Right kidney (tissue), 1 donor: ENCODE results near the gene FHAD1.

ENCODE experiments used
- DNase-seq: peaks from one replicate; pipeline ENCODE4 v3.0.0-alpha.2; 2016

Gene FHAD1

GRCh38 chr1:15346346-15347030 is 99.5 kb downstream of the FHAD1 start:
- no peak for DNase-seq

DNA sequence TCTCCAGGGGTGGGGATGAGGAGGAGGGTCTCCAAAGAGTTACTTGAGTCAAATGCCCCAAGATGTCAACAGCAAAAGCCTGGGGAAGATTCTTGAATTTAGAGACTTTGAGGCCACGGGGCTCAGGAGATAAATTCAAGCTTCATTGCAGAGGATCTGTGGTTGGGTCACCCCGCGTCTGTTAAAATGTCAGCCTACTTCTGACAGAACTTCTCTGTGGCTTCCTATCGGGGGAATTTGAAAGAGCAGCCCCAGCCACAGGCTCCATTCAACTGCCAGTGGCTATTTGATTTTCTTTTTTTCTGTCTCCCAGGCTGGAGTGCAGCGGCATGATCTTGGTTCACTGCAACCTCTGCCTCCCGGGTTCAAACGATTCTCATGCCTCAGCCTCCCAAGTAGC is 100.2 kb downstream of the FHAD1 start:
- DNase-seq: no peak

DNA sequence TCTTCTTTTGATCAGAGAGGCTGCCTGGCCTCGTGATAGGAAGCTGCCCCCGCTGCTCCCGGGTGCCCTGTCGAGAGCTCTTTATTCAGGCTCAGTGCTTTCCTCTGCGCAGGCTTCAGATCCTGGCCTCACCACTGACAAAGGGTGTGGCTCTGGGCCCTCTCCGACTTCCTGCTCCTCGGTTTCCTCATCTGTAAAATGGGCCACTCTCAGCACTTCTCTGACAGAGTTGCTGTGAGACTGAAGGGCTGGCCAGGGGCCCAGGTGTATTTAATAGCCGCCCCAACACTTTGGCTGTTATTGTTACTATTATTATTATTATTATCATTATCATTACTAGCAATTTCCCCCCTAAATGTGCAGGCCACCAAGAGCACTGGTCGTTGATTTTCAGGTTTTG is 101.6 kb downstream of the FHAD1 start:
- no peak for DNase-seq

DNA sequence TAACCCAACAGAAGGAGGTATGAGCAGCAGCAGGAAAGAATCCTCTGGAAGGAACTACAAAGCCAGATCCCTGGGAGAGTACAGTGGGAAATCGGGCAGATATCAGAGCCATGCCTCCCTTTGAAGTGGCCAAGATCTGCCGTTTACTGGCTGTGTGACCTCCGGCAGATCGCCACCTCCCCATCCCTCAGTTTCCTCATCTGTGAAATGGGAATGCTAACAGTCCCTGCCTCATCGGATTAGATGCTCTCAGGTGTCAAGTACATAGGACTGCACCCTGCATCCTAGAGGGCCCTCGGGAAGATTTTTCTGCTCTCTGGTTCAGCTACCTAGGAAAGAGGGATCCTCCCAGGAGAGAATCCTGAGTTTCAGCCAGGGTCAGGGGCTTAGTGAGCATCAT is 102.1 kb downstream of the FHAD1 start:
- DNase-seq: no peak

DNA sequence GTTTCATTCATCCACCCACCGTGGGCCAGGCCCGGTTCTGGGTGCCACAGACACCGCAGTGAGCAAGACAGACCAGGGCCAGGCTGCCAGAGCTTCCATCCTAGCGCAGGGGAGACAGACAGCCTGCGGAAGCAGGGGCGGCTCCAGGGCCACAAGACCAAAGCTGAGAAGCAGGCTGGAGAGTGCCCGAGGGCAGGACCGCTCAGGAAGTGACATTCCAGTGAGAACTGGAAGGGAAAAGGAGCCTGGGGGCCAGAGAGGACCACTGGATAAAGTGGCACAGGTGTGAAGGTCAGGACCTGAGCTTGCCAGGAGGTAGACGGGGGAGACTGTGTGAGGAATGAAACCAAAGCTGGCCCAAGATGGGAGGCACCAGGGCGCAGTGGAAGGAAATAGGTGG is 103.1 kb downstream of the FHAD1 start:
- DNase-seq: no peak

- no peak for DNase-seq
Measured at GRCh38 chr1:15350551-15351200, 103.7 kb downstream of the FHAD1 start.

- no peak for DNase-seq
Measured at GRCh38 chr1:15351310-15351709, 104.3 kb downstream of the FHAD1 start.

DNA sequence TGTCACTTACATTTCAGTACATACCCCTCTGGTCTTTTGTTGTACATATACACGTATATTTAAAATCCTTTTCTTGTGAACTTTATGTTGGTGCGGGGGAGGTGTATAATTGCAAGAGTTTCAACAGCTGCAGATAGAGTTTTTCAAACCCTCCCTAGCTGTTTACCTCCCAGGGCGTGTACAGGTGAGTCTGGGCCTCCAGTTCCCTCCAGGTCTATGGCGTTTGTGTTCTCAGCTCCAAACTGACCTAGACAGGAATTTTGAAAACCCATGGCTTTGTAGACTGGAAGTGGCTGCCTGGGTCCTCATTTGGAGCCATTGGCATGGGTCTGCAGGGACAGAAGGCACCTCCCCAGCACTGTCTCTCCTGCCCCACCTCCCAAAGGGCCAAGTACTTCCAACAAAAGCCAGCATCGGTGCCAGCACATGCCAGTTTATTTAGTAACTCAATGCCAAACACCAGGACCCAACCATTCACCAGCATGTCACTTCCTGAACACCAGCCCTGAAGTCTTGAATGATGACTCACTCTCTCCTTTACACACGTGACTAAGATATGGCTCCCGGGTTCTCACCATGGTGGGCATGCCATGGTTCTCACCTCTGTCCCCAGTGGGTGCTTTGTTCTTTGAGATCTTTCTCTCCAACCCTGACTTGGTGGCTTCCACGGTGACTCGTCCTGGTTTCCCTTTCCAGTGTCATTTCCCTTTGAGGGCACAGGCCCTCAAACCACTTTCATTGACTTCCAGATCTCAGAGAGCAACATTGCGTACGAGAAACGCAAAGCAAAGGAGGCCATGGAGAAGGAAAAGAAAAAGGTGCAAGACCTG is 105.3 kb downstream of the FHAD1 start:
- DNase-seq: no peak

GRCh38 chr1:15353839-15354579 is 107.0 kb downstream of the FHAD1 start:
- no peak for DNase-seq

DNA sequence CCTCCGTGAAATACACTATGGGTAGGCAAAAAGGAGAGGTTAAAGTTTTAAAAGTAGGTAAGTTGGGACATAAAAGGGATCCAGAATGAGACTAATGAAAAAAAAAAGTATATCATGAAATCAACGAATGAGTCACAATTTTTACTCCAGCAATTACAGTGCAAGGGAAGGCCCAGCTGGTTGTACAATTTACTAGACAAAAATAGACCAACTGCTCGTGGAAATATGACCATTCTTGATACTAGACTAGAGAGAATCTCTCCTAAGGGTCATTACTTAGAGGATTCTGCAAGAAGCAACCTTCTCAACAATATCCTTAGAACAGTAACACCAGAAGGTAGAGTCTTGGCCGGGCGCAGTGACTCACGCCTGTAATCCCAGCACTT is 107.5 kb downstream of the FHAD1 start:
- no peak for DNase-seq

GRCh38 chr1:15355968-15356625 is 109.1 kb downstream of the FHAD1 start:
- no peak for DNase-seq

DNA sequence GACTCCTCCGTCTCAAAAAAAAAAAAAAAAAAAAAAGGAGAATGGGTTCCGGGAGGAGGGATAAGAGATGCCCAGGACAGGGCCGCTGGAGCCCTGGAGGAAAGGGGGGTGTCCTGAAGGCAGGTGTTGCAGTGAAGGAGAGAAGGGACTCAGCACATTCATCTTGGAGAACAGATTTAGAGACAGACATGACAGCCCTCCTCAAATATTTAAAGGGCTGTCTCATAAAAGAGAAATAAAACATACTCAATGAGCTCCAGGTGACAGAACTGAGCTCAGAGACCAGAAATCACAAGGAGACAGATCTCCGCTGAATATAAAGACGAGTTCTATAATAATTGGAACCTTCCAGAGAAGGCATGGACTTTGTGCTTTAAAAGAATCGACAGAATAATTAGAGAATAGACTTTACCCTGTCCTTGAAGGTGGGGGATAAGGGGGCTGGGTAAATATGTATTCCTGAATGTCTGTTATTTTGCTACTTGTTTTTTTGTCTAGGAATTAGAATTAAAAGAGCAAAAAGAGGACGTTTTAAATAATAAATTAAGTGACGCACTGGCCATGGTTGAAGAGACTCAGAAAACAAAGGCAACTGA is 110.7 kb downstream of the FHAD1 start:
- DNase-seq: no peak

DNA sequence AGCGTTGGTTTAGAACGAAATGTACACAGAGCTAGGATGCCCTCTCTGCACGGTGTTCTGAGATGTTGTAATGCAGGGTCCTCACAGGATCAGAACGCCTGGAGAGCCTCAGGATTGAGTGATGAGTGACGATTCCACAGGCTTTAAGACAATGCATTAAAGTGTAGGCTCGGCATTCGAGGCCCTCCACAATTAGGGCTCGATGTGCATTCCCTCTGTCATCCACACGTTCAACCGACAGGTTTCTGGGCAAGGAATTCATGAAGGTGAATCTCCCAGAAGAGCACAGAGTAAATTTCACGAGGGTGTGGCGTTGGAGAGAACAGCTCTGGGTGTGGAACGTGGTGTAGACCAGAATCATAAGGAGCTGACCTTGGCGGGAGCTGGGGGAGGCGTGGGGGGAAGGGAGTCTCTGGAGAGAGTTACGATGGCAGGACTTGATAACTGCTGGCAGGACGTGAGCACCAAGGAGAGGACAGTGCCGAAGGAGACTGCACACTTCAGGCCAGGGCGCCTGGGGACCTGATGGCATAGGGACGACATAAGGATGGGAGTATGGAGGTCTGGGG is 111.6 kb downstream of the FHAD1 start:
- DNase-seq: no peak

DNA sequence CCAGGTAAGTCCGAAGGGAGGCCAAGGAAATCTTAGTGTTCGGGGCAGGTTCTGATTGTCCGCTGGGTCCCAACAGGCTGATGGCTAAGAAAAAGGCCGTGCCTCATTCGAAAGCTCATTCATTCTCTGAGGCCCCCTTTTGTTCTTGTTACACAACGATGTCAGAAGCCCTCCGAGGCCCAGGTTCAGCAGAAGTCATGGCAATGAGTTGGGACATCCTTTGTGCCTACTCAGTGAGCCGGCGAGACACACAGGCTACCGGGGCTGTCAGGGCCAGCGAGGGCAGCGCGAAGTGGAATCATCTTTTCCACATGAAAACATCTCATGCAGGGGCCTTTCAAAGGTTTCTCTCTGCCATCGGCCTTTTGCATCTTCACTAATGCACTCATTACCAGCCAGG is 113.7 kb downstream of the FHAD1 start:
- no peak for DNase-seq

DNA sequence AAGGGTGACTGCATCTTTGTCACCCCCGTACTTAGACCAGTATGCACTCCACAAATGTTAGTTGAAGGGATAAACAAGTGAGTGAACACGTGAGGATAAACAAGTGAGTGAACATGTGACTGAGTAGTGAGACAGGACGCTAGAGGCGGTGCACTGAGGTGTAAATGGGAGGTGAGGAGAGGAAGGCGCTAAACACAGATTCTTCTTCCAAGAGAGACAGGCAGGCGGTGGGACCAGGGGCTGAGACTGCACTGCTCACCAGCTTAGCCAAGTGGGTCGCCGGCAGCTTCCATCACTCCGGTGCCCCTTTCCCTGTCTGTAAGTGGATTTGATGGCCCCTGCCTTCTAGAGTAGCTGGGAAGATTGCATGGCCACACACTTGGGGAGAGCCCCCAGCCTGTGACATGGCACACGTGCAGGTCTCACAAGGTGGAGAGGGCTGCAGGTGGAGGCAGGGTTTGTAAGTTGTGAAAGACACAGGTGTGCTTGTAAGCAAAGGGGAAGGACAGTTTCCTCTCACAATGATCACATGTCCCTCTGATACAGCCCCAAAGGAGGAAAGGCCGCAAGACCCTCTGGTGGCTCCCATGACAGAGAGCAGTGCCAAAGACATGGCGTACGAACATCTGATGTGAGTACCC is 115.2 kb downstream of the FHAD1 start:
- DNase-seq: no peak

- no peak for DNase-seq
Measured at GRCh38 chr1:15362737-15363128, 115.7 kb downstream of the FHAD1 start.

- DNase-seq: no peak
Measured at GRCh38 chr1:15364740-15365139, 117.7 kb downstream of the FHAD1 start.

- no peak for DNase-seq
Measured at GRCh38 chr1:15368888-15369287, 121.9 kb downstream of the FHAD1 start.

DNA sequence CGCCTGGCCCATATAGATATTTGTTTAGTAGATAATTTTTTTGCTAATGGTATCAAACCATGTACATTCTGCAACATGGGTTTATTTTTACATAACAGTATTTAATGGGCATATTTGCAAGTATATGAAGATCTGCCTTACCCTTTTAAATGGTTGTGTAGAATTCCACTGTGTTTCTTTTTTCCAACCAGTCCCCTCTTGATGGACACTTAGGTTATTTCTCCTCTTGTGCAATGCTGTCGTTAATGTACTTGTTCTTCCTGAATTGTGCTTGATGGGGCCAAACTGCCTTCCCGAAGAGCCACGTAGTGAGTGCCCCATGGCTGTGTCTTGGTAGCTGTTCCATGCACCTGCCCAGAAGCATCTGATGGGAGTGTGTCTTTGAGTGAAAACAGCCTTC is 123.2 kb downstream of the FHAD1 start:
- DNase-seq: no peak

DNA sequence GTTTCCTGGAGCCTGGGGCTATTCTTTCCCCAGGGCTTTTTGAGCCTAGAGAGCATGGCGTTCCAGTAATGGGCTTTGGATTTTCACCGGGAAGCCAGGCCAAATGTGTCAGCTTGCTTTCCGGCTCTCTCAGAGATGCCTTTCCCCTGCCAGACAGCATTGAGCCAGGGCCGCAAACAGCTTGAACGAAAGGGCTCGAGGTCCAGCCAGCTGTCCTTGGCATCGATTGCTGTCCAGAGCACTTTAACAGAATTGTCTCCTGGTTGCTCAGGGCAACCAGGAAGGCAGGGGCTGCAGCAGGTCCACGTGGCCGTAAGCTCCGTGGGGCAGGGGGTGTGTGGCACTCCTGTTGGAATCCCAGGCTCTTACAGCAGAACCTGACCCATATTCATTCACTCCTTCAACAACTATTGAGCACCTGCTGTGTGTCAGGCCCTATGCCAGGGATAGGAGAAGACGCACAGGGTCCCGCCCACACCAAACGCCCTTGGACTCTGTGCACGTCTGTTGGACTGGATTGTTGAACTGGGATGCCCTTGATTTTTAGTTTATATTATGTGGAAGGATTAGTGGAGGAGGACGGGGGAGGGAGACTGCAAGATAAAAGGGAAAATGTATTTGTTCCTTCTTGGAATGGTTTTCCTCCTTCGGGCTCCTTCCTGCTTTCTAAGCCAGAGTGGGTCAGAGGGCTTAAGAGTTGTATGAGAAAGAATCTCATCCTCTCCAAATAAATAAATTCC is 123.9 kb downstream of the FHAD1 start:
- DNase-seq: no peak
